Kidney capillary endothelial cell (primary cell): ENCODE measurements around the gene DNAAF9.

ENCODE experiments used
- DNase-seq: peaks from one replicate; pipeline ENCODE4 v3.0.0-alpha.2; 2018; ENCODE audit warnings: low spot score

The DNAAF9 gene

GRCh38 chr20:3371754-3372153 is 35.7 kb downstream of the DNAAF9 start:
- DNase-seq = no peak

GRCh38 chr20:3367089-3367488 is 40.4 kb downstream of the DNAAF9 start:
- no peak for DNase-seq

GRCh38 chr20:3364323-3365013 is 43.0 kb downstream of the DNAAF9 start:
- no peak for DNase-seq

- no peak for DNase-seq
Observed at GRCh38 chr20:3360752-3361151, 46.7 kb downstream of the DNAAF9 start.

- DNase-seq = no peak
Observed at GRCh38 chr20:3358676-3359340, 48.7 kb downstream of the DNAAF9 start.
